GM12801 (cell line): ENCODE data around the gene ZNF613.

Experiments
- TF ChIP-seq, protein P1 (sequence below): IDR thresholded peaks from one replicate; pipeline ENCODE4 v1.5.1; 2011; ENCODE audit warnings: control low read depth; ENCODE audit not compliant: insufficient read length; ENCODE audit errors: extremely low read depth

Gene ZNF613

DNA sequence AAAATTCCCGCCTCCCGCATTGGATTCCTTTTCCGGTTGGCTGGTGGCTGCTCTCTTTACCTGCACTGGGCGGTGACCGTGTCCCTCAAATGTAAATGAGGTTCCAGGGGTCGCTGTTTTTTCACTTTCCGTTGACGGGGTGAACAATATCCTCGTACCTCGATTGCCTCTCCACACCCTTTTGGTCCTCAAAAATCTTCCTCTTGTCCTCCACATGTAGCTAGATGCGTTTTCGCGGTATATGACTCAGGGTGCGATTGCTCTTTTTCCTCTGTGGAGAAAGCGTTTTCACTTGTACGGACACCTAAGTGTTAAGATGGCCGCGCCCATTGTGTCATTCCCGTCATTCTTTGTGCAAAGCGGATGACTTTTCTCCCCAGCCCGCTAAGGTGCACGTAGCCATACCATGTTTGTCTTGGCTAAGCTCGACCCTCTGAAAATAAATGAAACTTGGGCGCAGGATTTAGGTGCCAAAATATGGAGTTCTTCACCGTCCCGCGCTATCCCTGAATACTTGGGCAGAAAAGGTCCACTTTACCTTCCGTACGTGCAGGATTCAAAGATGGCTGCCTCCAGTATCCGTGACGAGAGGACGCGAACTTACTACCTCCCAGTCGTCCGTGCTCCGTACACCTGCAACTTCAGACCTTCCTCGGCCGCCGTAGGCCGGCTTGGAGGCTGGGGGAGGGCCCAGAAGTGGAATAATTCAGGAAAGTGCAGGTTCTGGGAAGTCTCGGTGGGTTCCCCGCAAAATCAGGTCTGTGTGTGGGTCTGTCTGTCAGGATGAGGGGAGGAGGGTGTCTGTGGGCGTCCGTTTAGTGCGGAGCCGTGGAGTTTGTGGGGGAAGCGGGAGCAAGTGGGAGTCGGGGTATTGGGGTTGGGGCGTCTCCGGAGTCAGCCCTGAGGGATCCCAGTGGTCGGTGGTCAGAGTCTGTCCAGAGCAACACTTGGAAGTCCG lies at the start of gene ZNF613:
Gene ZNF613 (plus strand): TSS at position 689 of the 958 bp plus-strand sequence. CDS start 8,749 bp downstream, outside the sequence.
- TF ChIP-seq, protein P1, sequence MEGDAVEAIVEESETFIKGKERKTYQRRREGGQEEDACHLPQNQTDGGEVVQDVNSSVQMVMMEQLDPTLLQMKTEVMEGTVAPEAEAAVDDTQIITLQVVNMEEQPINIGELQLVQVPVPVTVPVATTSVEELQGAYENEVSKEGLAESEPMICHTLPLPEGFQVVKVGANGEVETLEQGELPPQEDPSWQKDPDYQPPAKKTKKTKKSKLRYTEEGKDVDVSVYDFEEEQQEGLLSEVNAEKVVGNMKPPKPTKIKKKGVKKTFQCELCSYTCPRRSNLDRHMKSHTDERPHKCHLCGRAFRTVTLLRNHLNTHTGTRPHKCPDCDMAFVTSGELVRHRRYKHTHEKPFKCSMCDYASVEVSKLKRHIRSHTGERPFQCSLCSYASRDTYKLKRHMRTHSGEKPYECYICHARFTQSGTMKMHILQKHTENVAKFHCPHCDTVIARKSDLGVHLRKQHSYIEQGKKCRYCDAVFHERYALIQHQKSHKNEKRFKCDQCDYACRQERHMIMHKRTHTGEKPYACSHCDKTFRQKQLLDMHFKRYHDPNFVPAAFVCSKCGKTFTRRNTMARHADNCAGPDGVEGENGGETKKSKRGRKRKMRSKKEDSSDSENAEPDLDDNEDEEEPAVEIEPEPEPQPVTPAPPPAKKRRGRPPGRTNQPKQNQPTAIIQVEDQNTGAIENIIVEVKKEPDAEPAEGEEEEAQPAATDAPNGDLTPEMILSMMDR = no peak

DNA sequence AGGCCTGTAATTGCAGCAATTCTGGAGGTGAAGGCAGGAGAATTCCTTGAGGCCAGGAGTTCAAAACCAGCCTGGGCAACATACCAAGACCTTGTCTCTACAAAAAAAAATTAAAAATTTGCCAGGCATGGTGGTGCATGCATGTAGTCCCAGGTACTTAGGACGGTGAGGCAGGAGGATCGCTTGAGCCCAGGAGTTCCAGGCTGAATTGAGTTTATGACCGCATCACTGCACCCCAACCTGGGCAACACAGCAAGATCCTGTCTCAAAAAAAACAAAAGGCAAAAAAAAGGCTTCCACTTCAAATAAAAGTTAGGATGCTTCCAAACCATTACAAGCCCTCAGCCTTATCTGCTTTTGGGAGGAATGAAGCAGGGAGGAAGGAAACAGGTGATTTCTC lies 44.8 kb upstream of the ZNF613 start:
- TF ChIP-seq, protein P1 = no peak

DNA sequence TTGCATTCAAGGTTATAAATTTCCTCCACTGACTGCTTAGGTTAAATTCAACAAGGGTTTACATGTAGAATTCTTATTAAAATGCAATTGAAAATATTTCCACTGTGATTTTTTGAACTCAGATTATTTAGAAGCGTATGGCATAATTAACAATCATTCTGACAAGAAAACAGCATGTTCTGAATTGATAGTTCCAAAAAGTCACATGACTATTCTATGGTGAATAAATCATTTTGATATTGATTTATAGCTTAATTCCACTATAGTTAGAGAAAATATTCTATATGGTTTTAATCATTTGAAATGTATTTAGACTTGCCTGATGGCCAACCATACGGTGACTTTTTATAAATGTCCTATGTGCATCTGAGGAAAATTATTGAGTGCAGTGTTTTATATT lies 42.6 kb upstream of the ZNF613 start:
- TF ChIP-seq, protein P1 = no peak

DNA sequence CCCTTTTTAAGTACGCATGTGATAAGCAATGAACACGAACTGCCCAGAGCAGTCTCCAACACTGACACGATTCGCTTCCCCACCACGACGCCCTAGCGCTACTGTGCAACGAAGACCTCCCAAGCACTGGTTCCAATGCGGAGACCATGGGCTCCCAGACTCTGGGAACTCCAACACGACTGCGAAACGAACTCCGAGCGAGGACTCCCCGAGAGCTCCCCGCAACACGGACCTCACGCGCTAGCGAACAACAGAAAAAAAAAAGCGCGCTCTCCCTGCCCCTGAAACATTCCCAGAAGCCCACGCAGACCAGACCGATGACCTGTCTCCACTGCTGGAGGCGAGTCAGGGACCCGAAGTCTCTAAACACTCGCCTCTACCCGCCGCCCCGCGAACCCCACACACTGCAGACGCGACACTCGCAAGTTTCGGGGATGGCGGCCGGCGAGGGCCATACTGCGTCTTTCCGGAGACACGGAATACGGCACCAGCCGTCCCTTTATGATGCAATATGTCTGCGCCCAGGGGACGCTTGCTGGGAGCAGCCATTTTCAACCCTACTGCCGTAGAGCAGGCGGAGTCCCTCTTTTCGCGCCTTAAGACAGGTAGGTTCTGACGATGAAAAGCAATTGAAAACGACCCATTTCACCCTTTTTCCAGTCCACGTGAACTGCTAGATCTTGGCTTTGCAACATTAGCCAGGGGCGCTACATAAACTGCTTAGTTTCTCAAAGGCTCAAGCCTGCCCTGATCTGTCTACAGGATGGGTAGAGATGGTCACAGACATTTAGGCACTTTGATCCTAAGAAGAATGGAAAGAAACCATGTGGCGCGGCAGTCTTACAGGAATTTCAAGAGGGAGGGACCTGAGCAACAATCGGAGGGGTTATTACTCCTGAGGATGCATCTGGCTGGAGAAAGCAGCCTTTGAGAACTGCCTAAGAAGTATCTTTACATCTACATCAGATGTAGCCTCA lies 39.5 kb upstream of the ZNF613 start, which contains the start of gene ZNF577:
Gene ZNF577 (minus strand): TSS at position 430 of the 977 bp plus-strand sequence. CDS start 7,569 bp downstream, outside the sequence.
- TF ChIP-seq, protein P1 = no peak

DNA sequence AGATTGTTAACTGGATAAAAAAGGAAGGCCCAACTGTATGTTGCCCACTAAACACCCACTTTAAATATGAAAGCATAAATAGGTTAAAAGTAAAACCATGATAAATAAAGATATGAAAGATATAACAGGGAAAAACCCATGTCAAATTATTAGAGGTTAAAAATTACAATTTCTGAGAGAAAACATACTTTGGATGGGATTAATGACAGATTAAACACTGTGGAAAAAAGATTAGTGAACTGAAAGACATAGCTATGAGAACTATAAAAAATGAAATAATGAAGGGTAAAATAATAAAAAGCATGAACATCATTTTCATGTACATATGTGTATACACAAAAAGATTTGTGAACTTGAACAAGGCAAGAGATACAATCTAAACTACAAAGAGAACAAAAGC lies 37.3 kb upstream of the ZNF613 start:
- TF ChIP-seq, protein P1 = no peak

DNA sequence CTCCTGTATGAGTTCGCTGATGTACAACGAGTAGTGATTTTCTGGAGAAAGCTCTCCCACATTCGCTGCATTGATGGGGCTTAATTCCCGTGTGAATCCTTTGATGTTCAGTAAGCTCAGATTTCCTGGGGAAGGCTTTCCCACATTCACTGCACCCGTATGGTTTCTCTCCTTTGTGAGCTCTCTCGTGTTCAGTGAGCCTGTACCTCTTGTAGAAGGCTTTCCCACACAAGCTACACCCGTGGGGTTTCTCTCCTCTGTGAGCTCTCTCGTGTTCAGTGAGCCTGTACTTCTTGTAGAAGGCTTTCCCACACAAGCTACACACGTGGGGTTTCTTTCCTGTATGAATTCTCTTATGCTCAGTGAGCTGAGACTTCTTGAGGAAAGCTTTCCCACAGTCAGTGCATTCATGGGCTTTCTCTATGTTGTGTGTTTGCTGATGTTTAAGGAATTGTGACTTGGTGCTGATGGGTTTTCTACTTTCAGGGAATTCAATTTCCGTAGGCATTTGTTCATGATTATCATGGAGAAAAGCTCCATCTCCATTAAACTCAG lies 36.0 kb upstream of the ZNF613 start:
- TF ChIP-seq, protein P1 = no peak

DNA sequence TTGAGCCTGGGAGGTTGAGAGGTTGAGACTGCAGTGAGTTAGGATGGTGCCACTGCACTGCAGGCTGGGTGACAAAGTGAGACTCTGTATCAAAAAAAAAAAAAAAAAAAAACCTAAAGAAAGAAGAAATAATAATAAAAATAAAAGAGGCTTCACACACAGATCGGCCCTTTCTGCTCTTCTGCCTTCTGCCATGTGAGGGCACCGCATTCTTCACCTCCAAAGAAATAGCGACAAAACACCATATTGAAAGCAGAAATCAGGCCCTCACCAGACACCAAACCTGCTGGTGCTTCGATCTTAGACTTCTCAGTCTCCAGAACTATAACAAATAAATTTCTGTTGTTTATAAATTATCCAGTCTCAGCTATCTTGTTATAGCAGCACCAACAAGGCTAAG lies 25.4 kb upstream of the ZNF613 start:
- TF ChIP-seq, protein P1 = no peak
